Measurements from ENCODE around the gene MED4.

Gene MED4

GRCh38 chr13:48126944-48127830 lies 32.3 kb upstream of the MED4 start:
- H3K4me3 ChIP-seq (ENCODE audit: low read depth, low read length): no peak overlapping the region
- peak; percentile 32 for TF ChIP-seq CTCF (IDR thresholded peaks at IDR 0.05; ENCODE audit: control insufficient read depth, extremely low read depth, insufficient read depth)
- peak; percentile 32 for DNase-seq (ENCODE audit: low read depth)

- DNase-seq (ENCODE audit: low read depth): no peak
- no peak overlapping the region for H3K4me3 ChIP-seq (ENCODE audit: low read depth, low read length)
- TF ChIP-seq CTCF (IDR thresholded peaks at IDR 0.05; ENCODE audit: control insufficient read depth, extremely low read depth, insufficient read depth): no peak
These were observed 30.9 kb upstream of the MED4 start for GRCh38 chr13:48125794-48126228.

GRCh38 chr13:48123812-48124211 lies 28.9 kb upstream of the MED4 start:
- no peak for DNase-seq (ENCODE audit: low read depth)
- no peak for TF ChIP-seq CTCF (IDR thresholded peaks at IDR 0.05; ENCODE audit: control insufficient read depth, extremely low read depth, insufficient read depth)

GRCh38 chr13:48121733-48122132 lies 26.8 kb upstream of the MED4 start:
- H3K4me3 ChIP-seq (ENCODE audit: low read depth, low read length): no peak overlapping the region
- no peak for DNase-seq (ENCODE audit: low read depth)
- TF ChIP-seq CTCF (IDR thresholded peaks at IDR 0.05; ENCODE audit: control insufficient read depth, extremely low read depth, insufficient read depth): no peak

More at GRCh38 chr13:48123812-48124211, 28.9 kb upstream of the MED4 start:
- H3K4me3 ChIP-seq (ENCODE audit: low read depth, low read length): no peak overlapping the region

- DNase-seq (ENCODE audit: low read depth): no peak
- no peak overlapping the region for H3K4me3 ChIP-seq (ENCODE audit: low read depth, low read length)
- no peak for TF ChIP-seq CTCF (IDR thresholded peaks at IDR 0.05; ENCODE audit: control insufficient read depth, extremely low read depth, insufficient read depth)
These were observed 25.3 kb upstream of the MED4 start for GRCh38 chr13:48120241-48120640.

- TF ChIP-seq CTCF (IDR thresholded peaks at IDR 0.05; ENCODE audit: control insufficient read depth, extremely low read depth, insufficient read depth): no peak
- H3K4me3 ChIP-seq (ENCODE audit: low read depth, low read length): no peak overlapping the region
- DNase-seq (ENCODE audit: low read depth): no peak
These were observed 23.1 kb upstream of the MED4 start for GRCh38 chr13:48118030-48118429.
